IMR-90 (cell line): ENCODE results near the gene GUCY1B1. TPM values are rescaled to one million over a fixed set of nuclear protein-coding genes. Genes with fewer than 3 reads are reported as not detected.
A peak's percentile ranks its signal among the peaks of the same experiment; 100 is the strongest.

ENCODE experiments used
- ATAC-seq: fragments of 200-7000 bp; cut with Tn5 transposase; 2 replicates; pipeline ENCODE4 v1.9.1; 2020; ENCODE audit warnings: low read depth, mild to moderate bottlenecking, moderate library complexity
- BruUV-seq: library from RNA; stranded (reverse); fragments of 400-500 nt; replicated peaks from 2 replicates; lab custom pipeline; 2021; lab: Mats Ljungman, UMichigan
- CTCF ChIA-PET: fragments of 300-600 bp; formaldehyde crosslinking; extraction: SDS; loops from one replicate; lab custom pipeline; 2021; ENCODE audit warnings: antibody characterized with exemption; lab: Yijun Ruan, JAX
- POLR2A ChIA-PET: fragments of 300-600 bp; sonication (Branson Sonifier 250); formaldehyde crosslinking; loops from one replicate; lab custom pipeline; 2022; ENCODE audit warnings: antibody characterized with exemption; ENCODE audit not compliant: unreplicated experiment; lab: Charles Lee
- DNase-seq: peaks from one replicate; pipeline ENCODE4 v3.0.0; 2013
- H2AFZ ChIP-seq: replicated peaks from 2 replicates; pipeline ENCODE3; 2013; ENCODE audit warnings: low read length, mild to moderate bottlenecking; ENCODE audit not compliant: poor library complexity
- H2AK5ac ChIP-seq: 2 replicates; pipeline ENCODE4 v1.6.1; 2013; ENCODE audit warnings: low read depth, low read length, inconsistent platforms
- H2AK9ac ChIP-seq: replicated peaks from 2 replicates; pipeline ENCODE3; 2013; ENCODE audit warnings: mild to moderate bottlenecking, low read depth, low read length, moderate library complexity; ENCODE audit not compliant: poor library complexity
- H2BK120ac ChIP-seq: 2 replicates; pipeline ENCODE4 v1.6.1; 2013; ENCODE audit warnings: low read depth, low read length, inconsistent platforms
- H2BK15ac ChIP-seq: 3 replicates; pipeline ENCODE4 v1.6.1; 2013; ENCODE audit warnings: low read depth, low read length, inconsistent platforms
- H2BK20ac ChIP-seq: 2 replicates; pipeline ENCODE4 v1.6.1; 2013; ENCODE audit warnings: low read depth, mild to moderate bottlenecking, inconsistent platforms, low read length, moderate library complexity
- H2BK5ac ChIP-seq: 2 replicates; pipeline ENCODE4 v1.6.1; 2013; ENCODE audit warnings: mild to moderate bottlenecking, low read depth, low read length, inconsistent platforms; ENCODE audit not compliant: poor library complexity, severe bottlenecking
- H3K14ac ChIP-seq: replicated peaks from 2 replicates; pipeline ENCODE4 v1.6.1; 2013; ENCODE audit warnings: low read depth, low read length, inconsistent platforms
- H3K18ac ChIP-seq: 2 replicates; pipeline ENCODE4 v1.6.1; 2013; ENCODE audit warnings: low read depth, low read length, control low read depth
- H3K23ac ChIP-seq: 2 replicates; pipeline ENCODE4 v1.6.1; 2013; ENCODE audit warnings: low read depth, low read length, inconsistent platforms
- H3K27ac ChIP-seq: 2 replicates; pipeline ENCODE4 v1.5.1; 2013; ENCODE audit warnings: mild to moderate bottlenecking, control low read depth, low read length; ENCODE audit not compliant: insufficient read depth
- H3K27me3 ChIP-seq: 2 replicates; pipeline ENCODE4 v1.6.1; 2013; ENCODE audit warnings: low read length; ENCODE audit not compliant: control insufficient read depth, insufficient read depth
- H3K36me3 ChIP-seq: 2 replicates; pipeline ENCODE4 v1.6.1; 2013; ENCODE audit warnings: low read length, mixed read lengths; ENCODE audit not compliant: control insufficient read depth, insufficient read depth
- H3K4ac ChIP-seq: 2 replicates; pipeline ENCODE4 v1.6.1; 2013; ENCODE audit warnings: low read depth, low read length, inconsistent platforms
- H3K4me1 ChIP-seq: 2 replicates; pipeline ENCODE4 v1.6.1; 2013; ENCODE audit warnings: low read length, mixed read lengths; ENCODE audit not compliant: control insufficient read depth, insufficient read depth
- H3K4me2 ChIP-seq: 2 replicates; pipeline ENCODE4 v1.6.1; 2013; ENCODE audit warnings: low read depth, mild to moderate bottlenecking, control low read depth, low read length, moderate library complexity
- H3K4me3 ChIP-seq: 2 replicates; pipeline ENCODE4 v1.5.1; 2013; ENCODE audit warnings: low read depth, mild to moderate bottlenecking, control low read depth, low read length, moderate library complexity; ENCODE audit not compliant: insufficient read depth
- H3K56ac ChIP-seq: 2 replicates; pipeline ENCODE4 v1.6.1; 2013; ENCODE audit warnings: low read length, inconsistent platforms; ENCODE audit not compliant: insufficient read depth; ENCODE audit errors: extremely low read depth
- H3K79me1 ChIP-seq, 2 experiments: 2 replicates each; pipeline ENCODE4 v1.6.1; 2013; ENCODE audit warnings: low read length in 2 of 2, inconsistent platforms in 1 of 2, low read depth in 1 of 2
- H3K9ac ChIP-seq: 2 replicates; pipeline ENCODE4 v1.6.1; 2013; ENCODE audit warnings: low read depth, low read length, control low read depth
- H3K9me1 ChIP-seq: 2 replicates; pipeline ENCODE4 v1.6.1; 2013; ENCODE audit warnings: low read length, inconsistent platforms; ENCODE audit not compliant: insufficient read depth
- H3K9me3 ChIP-seq: 2 replicates; pipeline ENCODE4 v1.6.1; 2013; ENCODE audit warnings: low read length; ENCODE audit not compliant: control insufficient read depth, insufficient read depth
- H4K20me1 ChIP-seq: 2 replicates; pipeline ENCODE4 v1.6.1; 2013; ENCODE audit warnings: low read length, inconsistent platforms; ENCODE audit not compliant: insufficient read depth
- H4K5ac ChIP-seq: 2 replicates; pipeline ENCODE4 v1.6.1; 2013; ENCODE audit warnings: mild to moderate bottlenecking, low read depth, low read length, control low read depth
- H4K8ac ChIP-seq, 2 experiments: 2 replicates each; pipeline ENCODE4 v1.6.1; 2013; ENCODE audit warnings: low read depth in 2 of 2, low read length in 2 of 2, control low read depth in 1 of 2, inconsistent platforms in 1 of 2
- H4K91ac ChIP-seq: 2 replicates; pipeline ENCODE4 v1.6.1; 2013; ENCODE audit warnings: low read depth, low read length, inconsistent platforms; ENCODE audit not compliant: insufficient read depth
- CEBPB ChIP-seq: IDR thresholded peaks from 2 replicates; pipeline ENCODE4 v1.6.1; 2012; ENCODE audit warnings: low read depth, low read length, improper control_type of control experiment
- CHD1 ChIP-seq: IDR thresholded peaks from 2 replicates; pipeline ENCODE4 v1.6.1; 2012; ENCODE audit warnings: low read depth, low read length, improper control_type of control experiment
- ELK1 ChIP-seq: fragments of 150-350 bp; IDR thresholded peaks from 2 replicates; pipeline ENCODE4 v1.6.1; 2016; ENCODE audit warnings: low read depth, mild to moderate bottlenecking, low read length, moderate library complexity, borderline replicate concordance
- FOS ChIP-seq: fragments of 150-350 bp; IDR thresholded peaks from 2 replicates; pipeline ENCODE4 v1.6.1; 2016; ENCODE audit warnings: low read depth, low read length
- MAFK ChIP-seq: IDR thresholded peaks from 2 replicates; pipeline ENCODE4 v1.6.1; 2012; ENCODE audit warnings: low read depth, low read length, improper control_type of control experiment
- MAZ ChIP-seq: IDR thresholded peaks from 2 replicates; pipeline ENCODE4 v1.6.1; 2012; ENCODE audit warnings: low read depth, mild to moderate bottlenecking, low read length, improper control_type of control experiment, moderate library complexity, borderline replicate concordance
- MXI1 ChIP-seq: IDR thresholded peaks from 2 replicates; pipeline ENCODE4 v1.6.1; 2012; ENCODE audit warnings: low read depth, mild to moderate bottlenecking, low read length, moderate library complexity, borderline replicate concordance
- NFE2L2 ChIP-seq: fragments of 150-350 bp; IDR thresholded peaks from 2 replicates; pipeline ENCODE4 v1.6.1; 2016; ENCODE audit warnings: low read depth, mild to moderate bottlenecking, low read length
- POLR2A ChIP-seq: IDR thresholded peaks from 2 replicates; pipeline ENCODE4 v1.6.1; 2012; ENCODE audit warnings: mild to moderate bottlenecking, low read depth, low read length
- RAD21 ChIP-seq: IDR thresholded peaks from 2 replicates; pipeline ENCODE4 v1.6.1; 2012; ENCODE audit warnings: low read length, improper control_type of control experiment
- RCOR1 ChIP-seq: IDR thresholded peaks from 2 replicates; pipeline ENCODE4 v1.6.1; 2012; ENCODE audit warnings: mild to moderate bottlenecking, low read length, improper control_type of control experiment; ENCODE audit not compliant: insufficient replicate concordance
- RFX5 ChIP-seq: IDR thresholded peaks from 2 replicates; pipeline ENCODE4 v1.8.0; 2012; ENCODE audit warnings: low read depth, mild to moderate bottlenecking, low read length, moderate library complexity
- USF2 ChIP-seq: fragments of 150-350 bp; IDR thresholded peaks from 2 replicates; pipeline ENCODE4 v1.6.1; 2017; ENCODE audit warnings: mild to moderate bottlenecking, antibody characterized with exemption, low read length, low read depth
- WGBS, 2 experiments: methylation state at CpG; one replicate each; pipeline versions ENCODE4 v1.1.5 to v1.1.7; 2013; ENCODE audit warnings: missing lambda C conversion rate in 2 of 2; ENCODE audit not compliant: insufficient read length in 1 of 2; ENCODE audit errors: extremely low coverage in 2 of 2; 5-methylcytosine and 5-hydroxymethylcytosine counted together
- dilution Hi-C: fragments of 300-500 bp; cut with HindIII; formaldehyde crosslinking; loops from one replicate; pipeline ENCODE4 v1.14.3; 2018; ENCODE audit warnings: low sequenced_read_pairs; ENCODE audit not compliant: unreplicated experiment
- in situ Hi-C: fragments of 300-500 bp; cut with MboI; formaldehyde crosslinking; loops from 3 replicates; pipeline ENCODE4 v1.14.3; 2019; ENCODE audit warnings: low sequenced_read_pairs, inconsistent platforms, mixed read lengths
- intact Hi-C: fragments of 100-400 bp; cut with micrococcal nuclease; formaldehyde crosslinking; loops from 2 replicates; pipeline ENCODE4 v1.10.0; 2022
- polyA plus RNA-seq, 3 experiments: library from polyadenylated mRNA; depleted of rRNA; stranded (reverse); fragments of >200 nt; gene quantifications; 2 replicates each; pipeline ENCODE4 v1.2.3, GENCODE V29; 2012; ENCODE audit warnings: low replicate concordance in 1 of 3
- total RNA-seq: library from RNA; depleted of rRNA; stranded (reverse); fragments of >200 nt; gene quantifications from 2 replicates; pipeline ENCODE4 v1.2.3, GENCODE V29; 2012

Gene GUCY1B1
- total and polyA plus RNA-seq, 2 of the 4 experiments (the other 2 are of a cell fraction): 2.9 to 3.8 TPM

- H4K5ac ChIP-seq: no peak overlapping the region
- H3K4ac ChIP-seq: no peak overlapping the region
- H3K9me1 ChIP-seq: peaks cover 7% of the 10 kb centered on the region
- H2AFZ ChIP-seq: no peak overlapping the region
- H3K79me1 ChIP-seq: no peaks in the 10 kb centered on the region
- H3K4me1 ChIP-seq: peaks cover 13% of the 10 kb centered on the region
- H2BK15ac ChIP-seq: no peak overlapping the region
- peak overlapping the region; percentile 42; the same call in 1 of the 2 replicates for H3K27ac ChIP-seq
- no peak overlapping the region for H4K91ac ChIP-seq
- CTCF ChIA-PET: interaction anchor here (5.9 kb wide), 1 partner anchor 146 kb away, joined by 42 read pairs; the partner anchor contains the start of gene CTSO
- peaks cover 2% of the 10 kb centered on the region; the same call in 1 of the 2 replicates for H3K36me3 ChIP-seq
- H3K14ac ChIP-seq: no peak overlapping the region
- ATAC-seq: peak; percentile 9; the same call in 1 of the 2 replicates
- H3K56ac ChIP-seq: no peak overlapping the region
- no peak overlapping the region for H2AK9ac ChIP-seq
- H3K23ac ChIP-seq: no peak overlapping the region
- no peaks in the 10 kb centered on the region for H4K20me1 ChIP-seq
- no peak overlapping the region for H2BK20ac ChIP-seq
- no peaks in the 10 kb centered on the region for H3K9me3 ChIP-seq
- POLR2A ChIA-PET: no interaction called here
- no CpG with 5 or more reads among the region's 1 CpG for WGBS, 2 experiments
- H3K4me2 ChIP-seq: peak overlapping the region; percentile 34; the same call in 1 of the 2 replicates
- no peak overlapping the region for H4K8ac ChIP-seq
- no peak overlapping the region for H3K18ac ChIP-seq
- TF ChIP-seq NFE2L2 (no peak), CHD1 (no peak), MAZ (no peak), USF2 (no peak), RAD21 (no peak), RCOR1 (no peak), POLR2A (no peak), MXI1 (no peak), CEBPB (no peak), RFX5 (no peak), ELK1 (no peak), MAFK (no peak), FOS (no peak)
- H3K4me3 ChIP-seq: no peak overlapping the region
- no peak overlapping the region for H2AK5ac ChIP-seq
- intact Hi-C loops (no loop called here), dilution Hi-C loops (no loop called here), in situ Hi-C loops (loop anchor here (5.0 kb wide), 1 partner anchor 145 kb away; the partner anchor contains the start of gene CTSO)
- no peak overlapping the region for H2BK120ac ChIP-seq
- peak overlapping the region; percentile 71 for H2BK5ac ChIP-seq
- peak; percentile 79 for DNase-seq
- H3K9ac ChIP-seq: no peak overlapping the region
- BruUV-seq: no TSS peak
- H3K27me3 ChIP-seq: no peaks in the 10 kb centered on the region
These were observed 48.2 kb downstream of the GUCY1B1 start for GRCh38 chr4:155807021-155807420.
